IMR-90 (cell line): Measurements from ENCODE around the gene GRIFIN. TPM values are rescaled to one million over a fixed set of nuclear protein-coding genes. Genes with fewer than 3 reads are reported as not detected.

ENCODE experiments used
- ATAC-seq: fragments of 200-7000 bp; cut with Tn5 transposase; 2 replicates; pipeline ENCODE4 v1.9.1; 2020; ENCODE audit warnings: low read depth, mild to moderate bottlenecking, moderate library complexity
- BruUV-seq: library from RNA; stranded (reverse); fragments of 400-500 nt; replicated peaks from 2 replicates; lab custom pipeline; 2021; lab: Mats Ljungman, UMichigan
- CTCF ChIA-PET: fragments of 300-600 bp; formaldehyde crosslinking; extraction: SDS; loops from one replicate; lab custom pipeline; 2021; ENCODE audit warnings: antibody characterized with exemption; lab: Yijun Ruan, JAX
- POLR2A ChIA-PET: fragments of 300-600 bp; sonication (Branson Sonifier 250); formaldehyde crosslinking; loops from one replicate; lab custom pipeline; 2022; ENCODE audit warnings: antibody characterized with exemption; ENCODE audit not compliant: unreplicated experiment; lab: Charles Lee
- DNase-seq: peaks from one replicate; pipeline ENCODE4 v3.0.0; 2013
- H2AFZ ChIP-seq: replicated peaks from 2 replicates; pipeline ENCODE3; 2013; ENCODE audit warnings: low read length, mild to moderate bottlenecking; ENCODE audit not compliant: poor library complexity
- H2AK5ac ChIP-seq: 2 replicates; pipeline ENCODE4 v1.6.1; 2013; ENCODE audit warnings: low read depth, low read length, inconsistent platforms
- H2AK9ac ChIP-seq: replicated peaks from 2 replicates; pipeline ENCODE3; 2013; ENCODE audit warnings: mild to moderate bottlenecking, low read depth, low read length, moderate library complexity; ENCODE audit not compliant: poor library complexity
- H2BK120ac ChIP-seq: 2 replicates; pipeline ENCODE4 v1.6.1; 2013; ENCODE audit warnings: low read depth, low read length, inconsistent platforms
- H2BK15ac ChIP-seq: 3 replicates; pipeline ENCODE4 v1.6.1; 2013; ENCODE audit warnings: low read depth, low read length, inconsistent platforms
- H2BK20ac ChIP-seq: 2 replicates; pipeline ENCODE4 v1.6.1; 2013; ENCODE audit warnings: low read depth, mild to moderate bottlenecking, inconsistent platforms, low read length, moderate library complexity
- H2BK5ac ChIP-seq: 2 replicates; pipeline ENCODE4 v1.6.1; 2013; ENCODE audit warnings: mild to moderate bottlenecking, low read depth, low read length, inconsistent platforms; ENCODE audit not compliant: poor library complexity, severe bottlenecking
- H3K14ac ChIP-seq: replicated peaks from 2 replicates; pipeline ENCODE4 v1.6.1; 2013; ENCODE audit warnings: low read depth, low read length, inconsistent platforms
- H3K18ac ChIP-seq: 2 replicates; pipeline ENCODE4 v1.6.1; 2013; ENCODE audit warnings: low read depth, low read length, control low read depth
- H3K23ac ChIP-seq: 2 replicates; pipeline ENCODE4 v1.6.1; 2013; ENCODE audit warnings: low read depth, low read length, inconsistent platforms
- H3K27ac ChIP-seq: 2 replicates; pipeline ENCODE4 v1.5.1; 2013; ENCODE audit warnings: mild to moderate bottlenecking, control low read depth, low read length; ENCODE audit not compliant: insufficient read depth
- H3K27me3 ChIP-seq: 2 replicates; pipeline ENCODE4 v1.6.1; 2013; ENCODE audit warnings: low read length; ENCODE audit not compliant: control insufficient read depth, insufficient read depth
- H3K36me3 ChIP-seq: 2 replicates; pipeline ENCODE4 v1.6.1; 2013; ENCODE audit warnings: low read length, mixed read lengths; ENCODE audit not compliant: control insufficient read depth, insufficient read depth
- H3K4ac ChIP-seq: 2 replicates; pipeline ENCODE4 v1.6.1; 2013; ENCODE audit warnings: low read depth, low read length, inconsistent platforms
- H3K4me1 ChIP-seq: 2 replicates; pipeline ENCODE4 v1.6.1; 2013; ENCODE audit warnings: low read length, mixed read lengths; ENCODE audit not compliant: control insufficient read depth, insufficient read depth
- H3K4me2 ChIP-seq: 2 replicates; pipeline ENCODE4 v1.6.1; 2013; ENCODE audit warnings: low read depth, mild to moderate bottlenecking, control low read depth, low read length, moderate library complexity
- H3K4me3 ChIP-seq: 2 replicates; pipeline ENCODE4 v1.5.1; 2013; ENCODE audit warnings: low read depth, mild to moderate bottlenecking, control low read depth, low read length, moderate library complexity; ENCODE audit not compliant: insufficient read depth
- H3K56ac ChIP-seq: 2 replicates; pipeline ENCODE4 v1.6.1; 2013; ENCODE audit warnings: low read length, inconsistent platforms; ENCODE audit not compliant: insufficient read depth; ENCODE audit errors: extremely low read depth
- H3K79me1 ChIP-seq, 2 experiments: 2 replicates each; pipeline ENCODE4 v1.6.1; 2013; ENCODE audit warnings: low read length in 2 of 2, inconsistent platforms in 1 of 2, low read depth in 1 of 2
- H3K9ac ChIP-seq: 2 replicates; pipeline ENCODE4 v1.6.1; 2013; ENCODE audit warnings: low read depth, low read length, control low read depth
- H3K9me1 ChIP-seq: 2 replicates; pipeline ENCODE4 v1.6.1; 2013; ENCODE audit warnings: low read length, inconsistent platforms; ENCODE audit not compliant: insufficient read depth
- H3K9me3 ChIP-seq: 2 replicates; pipeline ENCODE4 v1.6.1; 2013; ENCODE audit warnings: low read length; ENCODE audit not compliant: control insufficient read depth, insufficient read depth
- H4K20me1 ChIP-seq: 2 replicates; pipeline ENCODE4 v1.6.1; 2013; ENCODE audit warnings: low read length, inconsistent platforms; ENCODE audit not compliant: insufficient read depth
- H4K5ac ChIP-seq: 2 replicates; pipeline ENCODE4 v1.6.1; 2013; ENCODE audit warnings: mild to moderate bottlenecking, low read depth, low read length, control low read depth
- H4K8ac ChIP-seq, 2 experiments: 2 replicates each; pipeline ENCODE4 v1.6.1; 2013; ENCODE audit warnings: low read depth in 2 of 2, low read length in 2 of 2, control low read depth in 1 of 2, inconsistent platforms in 1 of 2
- H4K91ac ChIP-seq: 2 replicates; pipeline ENCODE4 v1.6.1; 2013; ENCODE audit warnings: low read depth, low read length, inconsistent platforms; ENCODE audit not compliant: insufficient read depth
- BHLHE40 ChIP-seq: fragments of 150-350 bp; IDR thresholded peaks from 2 replicates; pipeline ENCODE4 v1.6.1; 2016; ENCODE audit warnings: mild to moderate bottlenecking, low read depth, low read length
- CTCF ChIP-seq: conservative IDR thresholded peaks from 2 replicates; pipeline ENCODE4 v1.5.1; 2012; ENCODE audit warnings: mild to moderate bottlenecking, low read depth, low read length, improper control_type of control experiment
- SMC3 ChIP-seq: fragments of 150-350 bp; IDR thresholded peaks from 2 replicates; pipeline ENCODE4 v1.6.1; 2016; ENCODE audit warnings: low read depth, mild to moderate bottlenecking, antibody characterized with exemption, low read length, moderate library complexity
- WGBS, 2 experiments: methylation state at CpG; one replicate each; pipeline versions ENCODE4 v1.1.5 to v1.1.7; 2013; ENCODE audit warnings: missing lambda C conversion rate in 2 of 2; ENCODE audit not compliant: insufficient read length in 1 of 2; ENCODE audit errors: extremely low coverage in 2 of 2; 5-methylcytosine and 5-hydroxymethylcytosine counted together
- dilution Hi-C: fragments of 300-500 bp; cut with HindIII; formaldehyde crosslinking; loops from one replicate; pipeline ENCODE4 v1.14.3; 2018; ENCODE audit warnings: low sequenced_read_pairs; ENCODE audit not compliant: unreplicated experiment
- in situ Hi-C: fragments of 300-500 bp; cut with MboI; formaldehyde crosslinking; loops from 3 replicates; pipeline ENCODE4 v1.14.3; 2019; ENCODE audit warnings: low sequenced_read_pairs, inconsistent platforms, mixed read lengths
- intact Hi-C: fragments of 100-400 bp; cut with micrococcal nuclease; formaldehyde crosslinking; loops from 2 replicates; pipeline ENCODE4 v1.10.0; 2022
- polyA plus RNA-seq, 3 experiments: library from polyadenylated mRNA; depleted of rRNA; stranded (reverse); fragments of >200 nt; gene quantifications; 2 replicates each; pipeline ENCODE4 v1.2.3, GENCODE V29; 2012; ENCODE audit warnings: low replicate concordance in 1 of 3
- total RNA-seq: library from RNA; depleted of rRNA; stranded (reverse); fragments of >200 nt; gene quantifications from 2 replicates; pipeline ENCODE4 v1.2.3, GENCODE V29; 2012

GRIFIN gene
- total and polyA plus RNA-seq, 2 of the 4 experiments (the other 2 are of a cell fraction) = not detected

- ChIA-PET POLR2A (no interaction called here), CTCF (no interaction called here)
- peaks cover 8% of the 10 kb centered on the region; the same call in 1 of the 2 replicates for H3K4me1 ChIP-seq
- H4K91ac ChIP-seq = no peak overlapping the region
- H3K23ac ChIP-seq = no peak overlapping the region
- H3K27me3 ChIP-seq = peaks cover 1% of the 10 kb centered on the region; the same call in 1 of the 2 replicates
- no peak overlapping the region for H3K56ac ChIP-seq
- H2AK5ac ChIP-seq = peak overlapping the region; percentile 31; the same call in 1 of the 2 replicates
- ATAC-seq (no peak), DNase-seq (peak; percentile 32)
- no peak overlapping the region for H2BK20ac ChIP-seq
- 0 out of 2 replicates have a peak, but pooled peaks have one; percentile 24 for TF ChIP-seq BHLHE40
- no peak for TF ChIP-seq CTCF
- TF ChIP-seq SMC3 = no peak
- H2BK120ac ChIP-seq = no peak overlapping the region
- H2BK15ac ChIP-seq = no peak overlapping the region
- no peak overlapping the region for H3K4me3 ChIP-seq
- no peaks in the 10 kb centered on the region for H3K9me3 ChIP-seq
- H3K9ac ChIP-seq = no peak overlapping the region
- no peak overlapping the region for H4K5ac ChIP-seq
- H2AFZ ChIP-seq = peak overlapping the region; percentile 72
- no peaks in the 10 kb centered on the region for H3K9me1 ChIP-seq
- H3K4me2 ChIP-seq = no peak overlapping the region
- H3K36me3 ChIP-seq = no peaks in the 10 kb centered on the region
- no peak overlapping the region for H3K4ac ChIP-seq
- H4K20me1 ChIP-seq = no peaks in the 10 kb centered on the region
- H3K18ac ChIP-seq = no peak overlapping the region
- H2AK9ac ChIP-seq = peak overlapping the region; percentile 7
- H3K79me1 ChIP-seq = no peaks in the 10 kb centered on the region
- no peak overlapping the region for H4K8ac ChIP-seq
- no peak overlapping the region for H3K14ac ChIP-seq
- no TSS peak for BruUV-seq
- in situ Hi-C loops = no loop called here
- WGBS, 2 experiments = 72% methylated on average over 27 of the region's 43 CpGs; no CpG with 5 or more reads in 1 of the 2 experiments
- no peak overlapping the region for H3K27ac ChIP-seq
- intact Hi-C loops = loop anchor here (1.0 kb wide), 1 partner anchor 47 kb away; the partner anchor contains the start of gene BRAT1
- no peak overlapping the region for H2BK5ac ChIP-seq
- dilution Hi-C loops = no loop called here
Observed at GRCh38 chr7:2508327-2509215, 32.4 kb upstream of the GRIFIN start.
